H9 (cell line): Measurements from ENCODE around the gene XRCC6. TPM values are rescaled to one million over a fixed set of nuclear protein-coding genes. Genes with fewer than 3 reads are reported as not detected.

Experiments used
- DNase-seq: peaks from one replicate; pipeline ENCODE4 v3.0.0-alpha.2; 2017
- H2AFZ ChIP-seq: one replicate; pipeline ENCODE4 v1.6.1; 2013; ENCODE audit warnings: mild to moderate bottlenecking, low read length, control low read depth, moderate library complexity
- H2AK5ac ChIP-seq: 2 replicates; pipeline ENCODE4 v1.6.1; 2013; ENCODE audit warnings: low read length, control low read depth, mixed read lengths; ENCODE audit not compliant: insufficient read length
- H2BK120ac ChIP-seq: one replicate; pipeline ENCODE4 v1.6.1; 2013; ENCODE audit warnings: low read depth, mild to moderate bottlenecking, low read length, control low read depth, inconsistent platforms; ENCODE audit not compliant: poor library complexity, severe bottlenecking
- H2BK12ac ChIP-seq: 2 replicates; pipeline ENCODE4 v1.6.1; 2013; ENCODE audit warnings: low read length, control low read depth, mixed read lengths, low read depth; ENCODE audit not compliant: insufficient read length
- H2BK15ac ChIP-seq: 2 replicates; pipeline ENCODE4 v1.6.1; 2013; ENCODE audit warnings: low read depth, low read length, control low read depth
- H2BK20ac ChIP-seq: one replicate; pipeline ENCODE4 v1.6.1; 2013; ENCODE audit warnings: low read depth, mild to moderate bottlenecking, low read length, control low read depth, inconsistent platforms; ENCODE audit not compliant: poor library complexity, severe bottlenecking
- H2BK5ac ChIP-seq: 2 replicates; pipeline ENCODE4 v1.6.1; 2013; ENCODE audit warnings: low read length, control low read depth, mixed read lengths; ENCODE audit not compliant: insufficient read length
- H3K14ac ChIP-seq: 2 replicates; pipeline ENCODE4 v1.6.1; 2013; ENCODE audit warnings: low read length, control low read depth; ENCODE audit not compliant: insufficient read depth
- H3K18ac ChIP-seq: 2 replicates; pipeline ENCODE4 v1.6.1; 2013; ENCODE audit warnings: low read depth, mild to moderate bottlenecking, mixed read lengths, low read length, control low read depth; ENCODE audit not compliant: insufficient read length
- H3K23ac ChIP-seq: 2 replicates; pipeline ENCODE4 v1.6.1; 2013; ENCODE audit warnings: low read length, control low read depth, mixed read lengths, low read depth; ENCODE audit not compliant: insufficient read length
- H3K23me2 ChIP-seq: 2 replicates; pipeline ENCODE4 v1.6.1; 2013; ENCODE audit warnings: low read depth, mild to moderate bottlenecking, mixed read lengths, low read length, control low read depth; ENCODE audit not compliant: insufficient read length, poor library complexity, severe bottlenecking
- H3K27ac ChIP-seq: 2 replicates; pipeline ENCODE4 v1.5.1; 2013; ENCODE audit warnings: low read length, control low read depth, mixed read lengths, low read depth; ENCODE audit not compliant: insufficient read length
- H3K27me3 ChIP-seq: 2 replicates; pipeline ENCODE4 v1.6.1; 2013; ENCODE audit warnings: low read length, control low read depth, inconsistent platforms; ENCODE audit not compliant: insufficient read depth
- H3K4ac ChIP-seq: 2 replicates; pipeline ENCODE4 v1.6.1; 2013; ENCODE audit warnings: low read depth, mild to moderate bottlenecking, control low read depth, inconsistent platforms, low read length, moderate library complexity
- H3K4me1 ChIP-seq: 2 replicates; pipeline ENCODE4 v1.6.1; 2013; ENCODE audit warnings: low read length, control low read depth, inconsistent platforms; ENCODE audit not compliant: insufficient read depth
- H3K4me2 ChIP-seq: 2 replicates; pipeline ENCODE4 v1.6.1; 2013; ENCODE audit warnings: low read length, control low read depth, mixed read lengths; ENCODE audit not compliant: insufficient read length, insufficient read depth
- H3K56ac ChIP-seq: 2 replicates; pipeline ENCODE4 v1.6.1; 2013; ENCODE audit warnings: low read depth, mild to moderate bottlenecking, mixed read lengths, low read length, control low read depth; ENCODE audit not compliant: insufficient read length
- H3K79me1 ChIP-seq: 2 replicates; pipeline ENCODE4 v1.6.1; 2013; ENCODE audit warnings: low read depth, mild to moderate bottlenecking, moderate library complexity, low read length, control low read depth, inconsistent platforms; ENCODE audit not compliant: insufficient read depth, poor library complexity, severe bottlenecking
- H3K79me2 ChIP-seq: 2 replicates; pipeline ENCODE4 v1.6.1; 2013; ENCODE audit warnings: low read length, control low read depth, inconsistent platforms; ENCODE audit not compliant: insufficient read depth
- H3K9ac ChIP-seq: 2 replicates; pipeline ENCODE4 v1.6.1; 2013; ENCODE audit warnings: low read length, control low read depth, mixed read lengths; ENCODE audit not compliant: insufficient read length; ENCODE audit errors: extremely low read depth
- H3K9me3 ChIP-seq: one replicate; pipeline ENCODE4 v1.6.1; 2013; ENCODE audit warnings: low read depth, low read length, inconsistent platforms; ENCODE audit not compliant: control insufficient read depth
- H3T11ph ChIP-seq: one replicate; pipeline ENCODE4 v1.6.1; 2013; ENCODE audit warnings: mild to moderate bottlenecking, low read length, control low read depth, inconsistent platforms
- H4K20me1 ChIP-seq: one replicate; pipeline ENCODE4 v1.6.1; 2013; ENCODE audit not compliant: control insufficient read depth, insufficient read length, insufficient read depth
- H4K5ac ChIP-seq: 2 replicates; pipeline ENCODE4 v1.6.1; 2013; ENCODE audit warnings: low read depth, mild to moderate bottlenecking, mixed read lengths, low read length, control low read depth; ENCODE audit not compliant: insufficient read length
- H4K8ac ChIP-seq: replicated peaks from 2 replicates; pipeline ENCODE4 v1.6.1; 2013; ENCODE audit warnings: low read length, control low read depth, mixed read lengths, low read depth; ENCODE audit not compliant: insufficient read length
- H4K91ac ChIP-seq: 2 replicates; pipeline ENCODE4 v1.6.1; 2013; ENCODE audit warnings: low read depth, mild to moderate bottlenecking, moderate library complexity, mixed read lengths, low read length, control low read depth; ENCODE audit not compliant: insufficient read length
- H3K27ac Mint-ChIP-seq, 3 experiments: 2 replicates in 2 of 3; 3 replicates in 1 of 3; pipeline ENCODE4 v1.8.0; 2020 to 2021; ENCODE audit warnings: mixed read lengths in 3 of 3, mild to moderate bottlenecking in 1 of 3, moderate library complexity in 1 of 3
- H3K27me3 Mint-ChIP-seq: 2 replicates; pipeline ENCODE4 v1.8.0; 2021; ENCODE audit warnings: low read depth, mild to moderate bottlenecking, moderate library complexity, mixed read lengths
- H3K36me3 Mint-ChIP-seq, 3 experiments: 2 replicates in 2 of 3; 3 replicates in 1 of 3; pipeline ENCODE4 v1.8.0; 2020 to 2021; ENCODE audit warnings: low read depth in 3 of 3, mixed read lengths in 3 of 3; ENCODE audit not compliant: insufficient read depth in 1 of 3
- H3K4me1 Mint-ChIP-seq, 2 experiments: 2 replicates each; pipeline ENCODE4 v1.8.0; 2020; ENCODE audit warnings: mixed read lengths in 2 of 2
- H3K4me3 Mint-ChIP-seq, 2 experiments: 2 replicates in 1 of 2; 3 replicates in 1 of 2; pipeline ENCODE4 v1.8.0; 2020 to 2021; ENCODE audit warnings: mild to moderate bottlenecking in 2 of 2, mixed read lengths in 2 of 2, moderate library complexity in 1 of 2
- H3K9me3 Mint-ChIP-seq, 2 experiments: 2 replicates in 1 of 2; 3 replicates in 1 of 2; pipeline ENCODE4 v1.8.0; 2020; ENCODE audit warnings: mild to moderate bottlenecking in 2 of 2, mixed read lengths in 2 of 2, moderate library complexity in 1 of 2
- CTCF ChIP-seq: fragments of 200-600 bp; sonication (generic); conservative IDR thresholded peaks from 3 replicates; pipeline ENCODE4 v1.8.0; 2021; ENCODE audit warnings: antibody characterized with exemption, mild to moderate bottlenecking
- WGBS: extraction: QIAGEN DNeasy Blood & Tissue Kit; methylation state at CpG from one replicate; pipeline ENCODE4 v1.1.7; 2013; ENCODE audit warnings: missing lambda C conversion rate, low lambda C conversion rate, mixed read lengths; ENCODE audit not compliant: insufficient read length; ENCODE audit errors: extremely low coverage; 5-methylcytosine and 5-hydroxymethylcytosine counted together
- total RNA-seq: library from RNA; stranded (reverse); gene quantifications from 2 replicates; pipeline ENCODE4 v1.2.1, GENCODE V29; 2021

Gene XRCC6
- total RNA-seq, 1 experiment from 2014 or later, result 461 TPM

- H3K9me3 ChIP-seq, result no peaks in the 10 kb centered on the region
- H4K20me1 ChIP-seq, result peaks cover 5% of the 10 kb centered on the region
- H3K79me1 ChIP-seq, result no peaks in the 10 kb centered on the region
- peaks cover 11% of the 10 kb centered on the region for H3K27me3 Mint-ChIP-seq
- H2BK12ac ChIP-seq, result no peak overlapping the region
- no peak overlapping the region for H2AK5ac ChIP-seq
- no peak overlapping the region for H3K14ac ChIP-seq
- no peak overlapping the region for H3K4ac ChIP-seq
- H3K4me1 Mint-ChIP-seq, result peaks cover 2% of the 10 kb centered on the region in 2 experiments; a peak in 1 of 4 replicates
- H4K91ac ChIP-seq, result no peak overlapping the region
- no peaks in the 10 kb centered on the region for H3K23me2 ChIP-seq
- no peak overlapping the region for H2BK5ac ChIP-seq
- no peak overlapping the region for H2BK15ac ChIP-seq
- no CpG with 5 or more reads among the region's 13 CpGs for WGBS
- no peak overlapping the region for H3K9ac ChIP-seq
- peaks cover 5 to 16% (median 14%) of the 10 kb centered on the region in 3 experiments; a peak in 6 of 7 replicates for H3K36me3 Mint-ChIP-seq
- peak; percentile 91 for TF ChIP-seq CTCF
- no peak overlapping the region for H3K56ac ChIP-seq
- H3T11ph ChIP-seq, result no peak overlapping the region
- H2BK120ac ChIP-seq, result no peak overlapping the region
- H3K27me3 ChIP-seq, result no peaks in the 10 kb centered on the region
- H3K27ac ChIP-seq, result no peak overlapping the region
- peak overlapping the region in 1 of 3 experiments; percentile 76; a peak in 2 of 7 replicates for H3K27ac Mint-ChIP-seq
- H4K8ac ChIP-seq, result no peak overlapping the region
- no peaks in the 10 kb centered on the region for H3K4me1 ChIP-seq
- DNase-seq, result peak; percentile 78
- no peak overlapping the region for H3K4me2 ChIP-seq
- H3K18ac ChIP-seq, result no peak overlapping the region
- no peak overlapping the region for H3K23ac ChIP-seq
- H2BK20ac ChIP-seq, result no peak overlapping the region
- no peak overlapping the region for H4K5ac ChIP-seq
- H3K9me3 Mint-ChIP-seq, result 0 out of 5 replicates have a peak, but pooled peaks cover 0 to 3% of the 10 kb centered on the region in 2 experiments
- H3K79me2 ChIP-seq, result no peaks in the 10 kb centered on the region
- no peak overlapping the region for H2AFZ ChIP-seq
- no peak overlapping the region; a peak in 1 of 5 replicates for H3K4me3 Mint-ChIP-seq
Measured at GRCh38 chr22:41596776-41597634, 24.1 kb upstream of the XRCC6 start.
